ENCODE data around the gene DPP6.

- TF ChIP-seq CTCF (IDR thresholded peaks at IDR 0.05): no peak
- TF ChIP-seq USF2 (CRISPR knock-in tag; IDR thresholded peaks at IDR 0.05): no peak
- TF ChIP-seq FOXP1 (CRISPR knock-in tag; IDR thresholded peaks at IDR 0.05; ENCODE audit: borderline replicate concordance): no peak
- no peak for TF ChIP-seq ATF3 (CRISPR knock-in tag; conservative IDR thresholded peaks at IDR 0.05)
- TF ChIP-seq TEAD1 (CRISPR knock-in tag; IDR thresholded peaks at IDR 0.05): no peak
- no peak for TF ChIP-seq USF1 (CRISPR knock-in tag; IDR thresholded peaks at IDR 0.05)
- no peak for TF ChIP-seq MAX (CRISPR knock-in tag; IDR thresholded peaks at IDR 0.05)
- no peak for TF ChIP-seq E2F1 (CRISPR knock-in tag; IDR thresholded peaks at IDR 0.05)
- TF ChIP-seq E2F5 (CRISPR knock-in tag; IDR thresholded peaks at IDR 0.05): no peak
- no peak for TF ChIP-seq ESRRA (CRISPR knock-in tag; IDR thresholded peaks at IDR 0.05; ENCODE audit: borderline replicate concordance)
- no peak for TF ChIP-seq TP53 (CRISPR knock-in tag; IDR thresholded peaks at IDR 0.05)
- TF ChIP-seq AFF4 (CRISPR knock-in tag; IDR thresholded peaks at IDR 0.05; ENCODE audit: borderline replicate concordance): no peak
- no peak for TF ChIP-seq NR1H2 (CRISPR knock-in tag; IDR thresholded peaks at IDR 0.05)
Observed at GRCh38 chr7:154504918-154505317, 452.7 kb downstream of the DPP6 start.
